K562 (cell line): ENCODE data around the gene DKK3. TPM values are rescaled to one million over a fixed set of nuclear protein-coding genes. Genes with fewer than 3 reads are reported as not detected.

ENCODE experiments used
- ATAC-seq: fragments of 200-7000 bp; cut with Tn5 transposase; 3 replicates; pipeline ENCODE4 v1.9.1; 2020; ENCODE audit warnings: moderate library complexity
- BruUV-seq: library from RNA; stranded (reverse); fragments of 400-500 nt; replicated peaks from 2 replicates; lab custom pipeline; 2021; lab: Mats Ljungman, UMichigan
- CTCF ChIA-PET: fragments of 300-600 bp; formaldehyde crosslinking; extraction: SDS; loops from one replicate; lab custom pipeline; 2021; ENCODE audit warnings: low intra/inter-chr PET ratio; lab: Yijun Ruan, JAX
- POLR2A ChIA-PET: fragments of 300-600, 350-650 bp; sonication (Branson Sonifier 250); formaldehyde crosslinking; extraction: SDS; loops from one replicate; lab custom pipeline; 2021; ENCODE audit warnings: antibody characterized with exemption, inconsistent platforms; lab: Yijun Ruan, JAX
- DNase-seq, 4 experiments: peaks; one replicate each; pipeline versions ENCODE4 v3.0.0 to v3.0.0-alpha.2; 2011 to 2018; ENCODE audit warnings: low spot score in 3 of 4, mixed read lengths in 3 of 4; ENCODE audit errors: extremely low read depth in 1 of 4
- FAIRE-seq: peaks from 2 replicates; lab custom pipeline; 2011; peaks lifted over from hg19 to GRCh38; lab: Jason Lieb, UNC
- H2AFZ ChIP-seq: 2 replicates; pipeline ENCODE4 v1.6.0; 2011; ENCODE audit warnings: low read depth, low read length, control low read depth, inconsistent platforms
- H3K27ac ChIP-seq: fragments of 200-600 bp; 3 replicates; pipeline ENCODE4 v1.8.0; 2011; ENCODE audit warnings: low read depth, mild to moderate bottlenecking, control low read depth, inconsistent platforms, low read length, moderate library complexity, mixed read lengths; ENCODE audit errors: extremely low read depth
- H3K27me3 ChIP-seq, 2 experiments: fragments of 300-600 bp in 1 of 2; 2 replicates in 1 of 2; 3 replicates in 1 of 2; pipeline versions ENCODE4 v1.6.0 to v1.8.0; 2011; ENCODE audit warnings: inconsistent platforms in 2 of 2, low read length in 2 of 2, mild to moderate bottlenecking in 1 of 2, mixed read lengths in 1 of 2, moderate library complexity in 1 of 2; ENCODE audit not compliant: control insufficient read depth in 2 of 2, insufficient read depth in 2 of 2
- H3K36me3 ChIP-seq: fragments of 300-600 bp; 3 replicates; pipeline ENCODE4 v1.8.0; 2011; ENCODE audit warnings: mild to moderate bottlenecking, low read length, inconsistent platforms; ENCODE audit not compliant: control insufficient read depth, insufficient read depth
- H3K4me1 ChIP-seq, 2 experiments: fragments of 200-600 bp in 1 of 2; replicated peaks in 1 of 2; 2 replicates in 1 of 2; 3 replicates in 1 of 2; pipeline versions ENCODE4 v1.5.1 to v1.8.0; 2011; ENCODE audit warnings: inconsistent platforms in 2 of 2, low read length in 2 of 2, mild to moderate bottlenecking in 1 of 2, mixed read lengths in 1 of 2, moderate library complexity in 1 of 2; ENCODE audit not compliant: control insufficient read depth in 2 of 2, insufficient read depth in 2 of 2
- H3K4me2 ChIP-seq: 2 replicates; pipeline ENCODE4 v1.6.1; 2011; ENCODE audit warnings: low read length, control low read depth, inconsistent platforms, mixed read lengths; ENCODE audit not compliant: insufficient read depth
- H3K4me3 ChIP-seq: fragments of 200-600 bp; sonication (generic), shearing (Covaris generic); 2 replicates; pipeline ENCODE4 v1.5.1; 2016; ENCODE audit warnings: control low read depth, inconsistent platforms
- H3K79me2 ChIP-seq: fragments of 200-600 bp; 3 replicates; pipeline ENCODE4 v1.8.0; 2011; ENCODE audit warnings: low read length, inconsistent platforms; ENCODE audit not compliant: control insufficient read depth, insufficient read depth
- H3K9ac ChIP-seq, 2 experiments: 2 replicates each; pipeline versions ENCODE4 v1.6.0 to v1.6.1; 2011; ENCODE audit warnings: low read depth in 2 of 2, low read length in 2 of 2, control low read depth in 1 of 2, inconsistent platforms in 1 of 2, mild to moderate bottlenecking in 1 of 2, mixed read lengths in 1 of 2; ENCODE audit not compliant: insufficient read depth in 1 of 2
- H3K9me1 ChIP-seq: one replicate; pipeline ENCODE4 v1.6.0; 2011; ENCODE audit warnings: inconsistent platforms, mild to moderate bottlenecking, low read length, moderate library complexity; ENCODE audit not compliant: control insufficient read depth, insufficient read depth
- H3K9me3 ChIP-seq: replicated peaks from 2 replicates; pipeline ENCODE4 v1.5.1; 2011; ENCODE audit warnings: low read depth, low read length, inconsistent platforms; ENCODE audit not compliant: control insufficient read depth, insufficient read depth
- H4K20me1 ChIP-seq: replicated peaks from 2 replicates; pipeline ENCODE4 v1.6.1; 2011; ENCODE audit warnings: low read length, inconsistent platforms, mixed read lengths; ENCODE audit not compliant: control insufficient read depth, insufficient read depth
- ATF6 ChIP-seq: sonication (generic); formaldehyde crosslinking; IDR thresholded peaks from 2 replicates; pipeline ENCODE4 v1.4.0; 2020; ENCODE audit warnings: mild to moderate bottlenecking, missing genetic modification reagents
- BRD4 ChIP-seq: fragments of 200-600 bp; sonication (generic); IDR thresholded peaks from 2 replicates; pipeline ENCODE4 v1.6.1; 2017; ENCODE audit warnings: inconsistent platforms
- CTBP1 ChIP-seq: fragments of 450-650 bp; IDR thresholded peaks from 2 replicates; pipeline ENCODE4 v1.6.1; 2016; ENCODE audit warnings: borderline replicate concordance
- DPF2 ChIP-seq: fragments of 450-650 bp; IDR thresholded peaks from 2 replicates; pipeline ENCODE4 v1.6.1; 2016
- E4F1 ChIP-seq: fragments of 250-450 bp; sonication (Bioruptor Pico); IDR thresholded peaks from 2 replicates; pipeline ENCODE4 v1.5.0; 2021; ENCODE audit warnings: mild to moderate bottlenecking, borderline replicate concordance
- FOXK1 ChIP-seq: sonication (generic); formaldehyde crosslinking; IDR thresholded peaks from 2 replicates; pipeline ENCODE4 v1.8.0; 2022; ENCODE audit warnings: missing genetic modification reagents, mild to moderate bottlenecking, borderline replicate concordance
- KDM2B ChIP-seq: fragments of 250-450 bp; sonication (Bioruptor Pico); IDR thresholded peaks from 2 replicates; pipeline ENCODE4 v1.8.0; 2021; ENCODE audit warnings: mild to moderate bottlenecking, moderate library complexity
- KHSRP ChIP-seq: fragments of 450-650 bp; IDR thresholded peaks from 2 replicates; pipeline ENCODE4 v1.6.1; 2017
- KLF10 ChIP-seq: fragments of 250-450 bp; sonication (Bioruptor Pico); IDR thresholded peaks from 2 replicates; pipeline ENCODE4 v1.6.1; 2021; ENCODE audit warnings: matching md5 sums
- SMAD4 ChIP-seq: fragments of 250-450 bp; sonication (Bioruptor Pico); conservative IDR thresholded peaks from 2 replicates; pipeline ENCODE4 v1.8.0; 2021; ENCODE audit warnings: inconsistent platforms, mild to moderate bottlenecking, moderate library complexity
- SREBF1 ChIP-seq: fragments of 150-350 bp; IDR thresholded peaks from 2 replicates; pipeline ENCODE4 v1.6.1; 2014; ENCODE audit warnings: antibody characterized with exemption, low read depth, low read length, borderline replicate concordance
- SREBF2 ChIP-seq: sonication (generic); formaldehyde crosslinking; IDR thresholded peaks from 2 replicates; pipeline ENCODE4 v1.4.0; 2020; ENCODE audit warnings: mild to moderate bottlenecking, missing genetic modification reagents
- ZHX1 ChIP-seq: fragments of 150-350 bp; conservative IDR thresholded peaks from 2 replicates; pipeline ENCODE4 v1.6.1; 2014; ENCODE audit warnings: low read length
- ZNF12 ChIP-seq: sonication (generic); formaldehyde crosslinking; IDR thresholded peaks from 2 replicates; pipeline ENCODE4 v1.4.0; 2020; ENCODE audit warnings: mild to moderate bottlenecking, missing genetic modification reagents
- ZNF23 ChIP-seq: fragments of 250-450 bp; sonication (Bioruptor Pico); IDR thresholded peaks from 2 replicates; pipeline ENCODE4 v1.4.0; 2020; ENCODE audit warnings: mild to moderate bottlenecking
- ZSCAN29 ChIP-seq: fragments of 450-650 bp; IDR thresholded peaks from 2 replicates; pipeline ENCODE4 v1.6.1; 2017
- WGBS: fragments of 100-300 bp; shearing (Covaris generic); methylation state at CpG from one replicate; pipeline ENCODE4 v1.1.6; 2016; ENCODE audit warnings: low coverage, mixed read lengths; ENCODE audit not compliant: insufficient coverage; ENCODE audit errors: missing lambda C conversion rate; 5-methylcytosine and 5-hydroxymethylcytosine counted together
- in situ Hi-C: fragments of 300-500 bp; cut with MboI; formaldehyde crosslinking; loops from 4 replicates; pipeline ENCODE4 v1.15.0; 2018; ENCODE audit warnings: inconsistent platforms, mixed read lengths
- intact Hi-C: fragments of 100-400 bp; cut with micrococcal nuclease; formaldehyde crosslinking; loops from 2 replicates; pipeline ENCODE4 v1.14.2; 2022
- polyA plus RNA-seq, 8 experiments: library from polyadenylated mRNA; depleted of rRNA in 4 of 8; stranded (reverse) in 5 of 8; unstranded in 3 of 8; fragments of >200 nt; fragmentation: Nextera tagmentation in 2 of 8; fragmentation: Illumina TruSeq in 1 of 8; extraction: Ambion mirVana in 2 of 8; extraction: Trizol in 1 of 8; gene quantifications; 2 replicates each; pipeline versions ENCODE4 v1.2.1 to v1.2.3, GENCODE V29; 2011 to 2014; ENCODE audit warnings: inconsistent platforms in 1 of 8, missing spikeins in 1 of 8
- total RNA-seq, 7 experiments: library from RNA; depleted of rRNA in 6 of 7; stranded (reverse); fragments of >200 nt in 6 of 7; fragmentation: Illumina TruSeq in 2 of 7; extraction: Trizol in 2 of 7; gene quantifications; 2 replicates each; pipeline versions ENCODE4 v1.2.1 to v1.2.3, GENCODE V29; 2011 to 2021; ENCODE audit warnings: low replicate concordance in 1 of 7

DKK3 gene
- total and polyA plus RNA-seq, 9 of the 15 experiments (the other 6 are each of a cell fraction or from before 2014, with no cell fraction given): 0.14 to 0.85 (median 0.38) TPM; not detected in 6

- Histone ChIP-seq H3K36me3 (peaks cover 89% of the 10 kb centered on the region), H3K4me3 (no peak overlapping the region), H3K4me1 (no peaks in the 10 kb centered on the region), H3K27me3 (no peaks in the 10 kb centered on the region), H3K9ac (no peak overlapping the region), H2AFZ (no peak overlapping the region), H3K79me2 (no peaks in the 10 kb centered on the region), H3K9me1 (no peaks in the 10 kb centered on the region), H4K20me1 (no peaks in the 10 kb centered on the region), H3K4me2 (no peak overlapping the region), H3K9me3 (no peaks in the 10 kb centered on the region), H3K27ac (no peak overlapping the region)
- FAIRE-seq: no peak
- in situ Hi-C loops: no loop called here
- intact Hi-C loops: no loop called here
- ChIA-PET CTCF (no interaction called here), POLR2A (interaction anchor here (2.7 kb wide), 1 partner anchor 11 kb away, joined by 14 read pairs; no protein-coding TSS in a partner anchor)
- no TSS peak for BruUV-seq
- no peak for ATAC-seq
- DNase-seq: no peak
- WGBS: 84% methylated on average over 4 of the region's 4 CpGs
- TF ChIP-seq KLF10 (CRISPR knock-in tag) (no peak), SREBF1 (no peak), FOXK1 (no peak), E4F1 (CRISPR knock-in tag) (no peak), KHSRP (no peak), ZHX1 (no peak), DPF2 (no peak), KDM2B (CRISPR knock-in tag) (no peak), SREBF2 (CRISPR knock-in tag) (no peak), SMAD4 (no peak), BRD4 (no peak), ZNF23 (CRISPR knock-in tag) (no peak), ATF6 (no peak), CTBP1 (no peak), ZNF12 (CRISPR knock-in tag) (no peak), ZSCAN29 (no peak)
Observed at GRCh38 chr11:11947825-11948224, 60.6 kb downstream of the DKK3 start.
